Heart right ventricle (tissue), 16 donors: ENCODE results near the gene POLR2H. TPM values are rescaled to one million over a fixed set of nuclear protein-coding genes. Genes with fewer than 3 reads are reported as not detected.

ENCODE experiments used
- ATAC-seq, 8 donors: fragments of 200-7000 bp; cut with Tn5 transposase; one replicate each; pipeline ENCODE4 v1.9.1; 2020; ENCODE audit warnings: mild to moderate bottlenecking in 8 of 8, moderate library complexity in 8 of 8, moderate number of reproducible peaks in 1 of 8
- DNase-seq, 2 donors: peaks; one replicate each; pipeline ENCODE4 v3.0.0-alpha.2; 2020
- H3K27ac ChIP-seq, 10 donors: fragments of 200-600 bp; sonication (generic) in 2 of 10; one replicate each; pipeline versions ENCODE4 v1.5.0 to v1.8.0; 2020 to 2022; ENCODE audit warnings: mild to moderate bottlenecking in 3 of 10
- H3K27me3 ChIP-seq, 7 donors: fragments of 200-600 bp; one replicate each; pipeline ENCODE4 v1.8.0; 2021 to 2022; ENCODE audit warnings: mild to moderate bottlenecking in 2 of 7
- H3K36me3 ChIP-seq, 9 donors: fragments of 200-600 bp; sonication (generic) in 1 of 9; one replicate each; pipeline versions ENCODE4 v1.5.0 to v1.8.0; 2020 to 2022; ENCODE audit warnings: mild to moderate bottlenecking in 2 of 9
- H3K4me1 ChIP-seq, 9 donors: fragments of 200-600 bp; sonication (generic) in 1 of 9; one replicate each; pipeline versions ENCODE4 v1.5.0 to v1.8.0; 2020 to 2022; ENCODE audit warnings: mild to moderate bottlenecking in 4 of 9
- H3K4me3 ChIP-seq, 10 donors: fragments of 200-600 bp; sonication (generic) in 2 of 10; one replicate each; pipeline versions ENCODE4 v1.5.0 to v1.8.0; 2020 to 2022; ENCODE audit warnings: mild to moderate bottlenecking in 7 of 10, moderate library complexity in 2 of 10
- H3K9me3 ChIP-seq, 11 donors: fragments of 200-600 bp in 10 of 11; sonication (generic) in 2 of 11; one replicate each; pipeline versions ENCODE4 v1.5.0 to v1.8.0; 2013 to 2022; ENCODE audit warnings: mild to moderate bottlenecking in 2 of 11, control low read depth in 1 of 11, moderate library complexity in 1 of 11
- CTCF ChIP-seq, 9 donors: fragments of 200-600 bp; sonication (generic) in 2 of 9; IDR thresholded peaks; one replicate each; pipeline versions ENCODE4 v1.5.0 to v1.8.0; 2021 to 2022; ENCODE audit warnings: antibody characterized with exemption in 9 of 9, mild to moderate bottlenecking in 5 of 9, moderate library complexity in 1 of 9
- WGBS, 2 donors: extraction: QIAGEN DNeasy Blood & Tissue Kit; methylation state at CpG; one replicate each; pipeline ENCODE4 v1.1.7; 2013; ENCODE audit warnings: inconsistent platforms in 1 of 2; 5-methylcytosine and 5-hydroxymethylcytosine counted together
- intact Hi-C, 10 donors: fragments of 100-400 bp; cut with DNase I; formaldehyde crosslinking; loops; one replicate each; pipeline versions ENCODE4 v1.11.1 to v1.14.2; 2022
- polyA plus RNA-seq, 2 donors: library from polyadenylated mRNA; stranded (reverse); fragments of 200-250 nt; gene quantifications; one replicate each; pipeline ENCODE4 v1.2.3, GENCODE V29; 2013
- total RNA-seq, 10 donors: library from RNA; stranded (reverse); fragmentation: NEBNext Ultra II Directional in 3 of 10; extraction: Animal tissue kit (Norgen Biotek cat#: 25700) in 3 of 10; gene quantifications; one replicate each; pipeline versions ENCODE4 v1.2.1 to v1.2.4, GENCODE V29; 2021 to 2023
- donor health status: Arrhythmogenic right ventricular cardiomyopathy.
- donor health status: ischemic (EF 13 %, LVEDD 7.1; RV severe dilation, severe dysfunction).
- donor health status: healthy with polysubstance abuse.
- donor health status: DM: no; HTN: yes; CAD: no.
- donor health status: DM: no; HTN: no; CAD: no.
- donor health status: ischemic (EF 25% LVEDD 6.9; RV normal size, moderate dysfunction).
- donor health status: ischemic (EF 25% LVEDD 5.7; RV mildly dilated, moderate dysfunction).
- donor health status: healthy.
- donor health status: DM: yes; HTN: yes; CAD: no.
- donor health status: Ischemic cardiomyopathy.
- donor health status: ischemic (EF 35%, LVEDD 5.7; RV mildly dilated, moderate dysfunction).
- donor health status: nonischemic (EF 11% LVEDD 7.7; RV severe dilation, severe dysfunction).
- donor health status: DM: yes; HTN: yes; CAD: no.
- donor health status: PGD.
- donor health status: ischemic (EF 29% LVEDD 5.4; RV normal size, mild dysfunction).
- donor health status: nonischemic (EF 23%, LVEDD 6.1; RV moderate dilation, normal function).

POLR2H gene
- total and polyA plus RNA-seq, 12 donors, result 17.4 to 63.7 (median 24.5) TPM

GRCh38 chr3:184315543-184315867 lies 46.0 kb upstream of the POLR2H start:
- H3K4me3 ChIP-seq, result peak overlapping the region; percentile 68 to 95 (median 85)
- no peak for DNase-seq
- ATAC-seq, result peak in 3 of 8 donors; percentile 0 to 1 (median 0)
- H3K27me3 ChIP-seq, result no peaks in the 10 kb centered on the region
- H3K27ac ChIP-seq, result peak overlapping the region; percentile 96 to 100 (median 98)
- peaks cover 26 to 57% (median 52%) of the 10 kb centered on the region in 9 donors for H3K4me1 ChIP-seq
- intact Hi-C loops, result loop anchor here in 5 of 10 donors (2.0 to 10.0 kb wide), 6 partner anchors 17 to 691 kb away; partner anchors contain the start of genes ABCF3 (in 1 of the 5), DVL3 (in 1 of the 5) and PSMD2 (in 1 of the 5)
- 7 to 10% methylated on average over 6 of the region's 6 CpGs for WGBS, 2 donors
- H3K36me3 ChIP-seq, result peaks cover 0 to 37% (median 20%) of the 10 kb centered on the region in 9 donors
- no peaks in the 10 kb centered on the region for H3K9me3 ChIP-seq
- TF ChIP-seq CTCF (IDR thresholded peaks at IDR 0.05), result no peak

GRCh38 chr3:184315871-184316661 lies 45.4 kb upstream of the POLR2H start:
- intact Hi-C loops, result loop anchor here in 5 of 10 donors (2.0 to 10.0 kb wide), 6 partner anchors 17 to 691 kb away; partner anchors contain the start of genes ABCF3 (in 1 of the 5), DVL3 (in 1 of the 5) and PSMD2 (in 1 of the 5)
- DNase-seq (no peak), ATAC-seq (no peak)
- H3K27ac ChIP-seq, result peak overlapping the region; percentile 96 to 100 (median 98)
- H3K4me1 ChIP-seq, result peaks cover 26 to 62% (median 58%) of the 10 kb centered on the region in 9 donors
- 27 to 33% methylated on average over 16 of the region's 16 CpGs for WGBS, 2 donors
- peaks cover 0 to 43% (median 26%) of the 10 kb centered on the region in 9 donors for H3K36me3 ChIP-seq
- peak overlapping the region; percentile 68 to 95 (median 85) for H3K4me3 ChIP-seq
- H3K27me3 ChIP-seq, result no peaks in the 10 kb centered on the region
- no peak for TF ChIP-seq CTCF (IDR thresholded peaks at IDR 0.05)
- no peaks in the 10 kb centered on the region for H3K9me3 ChIP-seq

DNA sequence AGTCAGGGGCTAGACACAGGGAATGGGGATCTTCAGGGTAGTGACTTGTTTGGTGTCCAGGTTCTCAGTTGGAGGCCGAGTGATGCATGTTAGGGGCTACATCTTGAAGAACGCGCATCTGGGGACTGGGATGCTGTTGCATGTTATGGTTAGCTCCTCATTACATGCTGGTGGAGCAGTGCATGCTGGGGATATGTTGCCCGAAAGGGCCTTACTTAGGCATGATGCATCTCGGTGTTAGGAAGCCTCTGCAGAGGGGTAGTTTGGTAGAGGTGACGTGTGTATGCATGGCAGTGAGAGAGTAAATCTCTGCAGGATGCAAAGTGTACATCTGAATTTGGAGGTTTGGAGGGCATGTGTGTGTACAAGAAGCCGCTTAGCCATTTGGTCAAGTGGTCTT lies 44.7 kb upstream of the POLR2H start:
- peak overlapping the region in 9 of 10 donors; percentile 68 to 95 (median 85) for H3K4me3 ChIP-seq
- intact Hi-C loops, result loop anchor here in 3 of 10 donors (10.0 kb wide), 3 partner anchors 132 to 692 kb away; partner anchors contain the start of genes ABCF3 (in 1 of the 3) and DVL3 (in 1 of the 3)
- ATAC-seq, result no peak
- WGBS, 2 donors, result 72 to 81% methylated on average over 7 of the region's 7 CpGs
- TF ChIP-seq CTCF (IDR thresholded peaks at IDR 0.05), result no peak
- H3K9me3 ChIP-seq, result no peaks in the 10 kb centered on the region
- peaks cover 26 to 69% (median 62%) of the 10 kb centered on the region in 9 donors for H3K4me1 ChIP-seq
- peak overlapping the region in 6 of 10 donors; percentile 2 to 100 (median 96) for H3K27ac ChIP-seq
- H3K36me3 ChIP-seq, result peaks cover 4 to 50% (median 33%) of the 10 kb centered on the region in 9 donors
- no peak for DNase-seq
- no peaks in the 10 kb centered on the region for H3K27me3 ChIP-seq

GRCh38 chr3:184317201-184317600 lies 44.3 kb upstream of the POLR2H start:
- H3K9me3 ChIP-seq, result no peaks in the 10 kb centered on the region
- H3K36me3 ChIP-seq, result peaks cover 4 to 54% (median 37%) of the 10 kb centered on the region in 9 donors
- intact Hi-C loops, result loop anchor here in 3 of 10 donors (10.0 kb wide), 3 partner anchors 132 to 692 kb away; partner anchors contain the start of genes ABCF3 (in 1 of the 3) and DVL3 (in 1 of the 3)
- TF ChIP-seq CTCF (IDR thresholded peaks at IDR 0.05), result no peak
- H3K4me1 ChIP-seq, result peaks cover 26 to 72% (median 64%) of the 10 kb centered on the region in 9 donors
- WGBS, 2 donors, result 67 to 71% methylated on average over 5 of the region's 5 CpGs
- ATAC-seq (no peak), DNase-seq (no peak)
- no peaks in the 10 kb centered on the region for H3K27me3 ChIP-seq
- H3K27ac ChIP-seq, result peak overlapping the region in 6 of 10 donors; percentile 2 to 89 (median 10)
- peak overlapping the region in 3 of 10 donors; percentile 85 to 92 (median 90) for H3K4me3 ChIP-seq
